HL-60 (cell line): Measurements from ENCODE around the gene RTKN.

Experiments used
- DNase-seq, 2 experiments: peaks; one replicate each; pipeline ENCODE4 v3.0.0-alpha.2; 2010 to 2020; ENCODE audit warnings: low read depth in 1 of 2, low spot score in 1 of 2
- H3K27ac ChIP-seq: fragments of 250-450 bp; sonication (Bioruptor Pico); replicated peaks from 2 replicates; pipeline ENCODE4 v1.5.1; 2020; ENCODE audit warnings: mild to moderate bottlenecking, moderate library complexity
- H3K27me3 ChIP-seq: fragments of 250-450 bp; sonication (Bioruptor Pico); 2 replicates; pipeline ENCODE4 v1.5.1; 2021; ENCODE audit warnings: mild to moderate bottlenecking, moderate library complexity; ENCODE audit not compliant: insufficient read depth, poor library complexity, severe bottlenecking
- H3K4me3 ChIP-seq: replicated peaks from 2 replicates; pipeline ENCODE4 v1.5.1; 2011; ENCODE audit warnings: mild to moderate bottlenecking, control low read depth, low read length; ENCODE audit not compliant: insufficient read depth
- CTCF ChIP-seq: IDR thresholded peaks from one replicate; pipeline ENCODE4 v1.5.1; 2011; ENCODE audit warnings: low read length, control low read depth, inconsistent platforms; ENCODE audit not compliant: insufficient read depth
- GABPA ChIP-seq: IDR thresholded peaks from 2 replicates; pipeline ENCODE4 v1.6.1; 2012; ENCODE audit warnings: low read depth
- POLR2AphosphoS5 ChIP-seq: IDR thresholded peaks from 2 replicates; pipeline ENCODE4 v1.6.1; 2012; ENCODE audit warnings: low read depth
- SPI1 ChIP-seq: IDR thresholded peaks from 2 replicates; pipeline ENCODE4 v1.6.1; 2012; ENCODE audit warnings: low read depth, mild to moderate bottlenecking, borderline replicate concordance
- TF ChIP-seq, protein P1 (sequence below): IDR thresholded peaks from 2 replicates; pipeline ENCODE4 v1.6.1; 2012; ENCODE audit warnings: low read depth; ENCODE audit not compliant: insufficient replicate concordance

RTKN gene

GRCh38 chr2:74385396-74385795 lies 56.3 kb downstream of the RTKN start:
- no peak overlapping the region for H3K27ac ChIP-seq
- no peaks in the 10 kb centered on the region for H3K27me3 ChIP-seq
- H3K4me3 ChIP-seq: no peak overlapping the region
- peak in 1 of 2 experiments; percentile 9 for DNase-seq
- TF ChIP-seq POLR2AphosphoS5 (no peak), SPI1 (no peak), GABPA (no peak), CTCF (no peak)
- TF ChIP-seq, protein P1, sequence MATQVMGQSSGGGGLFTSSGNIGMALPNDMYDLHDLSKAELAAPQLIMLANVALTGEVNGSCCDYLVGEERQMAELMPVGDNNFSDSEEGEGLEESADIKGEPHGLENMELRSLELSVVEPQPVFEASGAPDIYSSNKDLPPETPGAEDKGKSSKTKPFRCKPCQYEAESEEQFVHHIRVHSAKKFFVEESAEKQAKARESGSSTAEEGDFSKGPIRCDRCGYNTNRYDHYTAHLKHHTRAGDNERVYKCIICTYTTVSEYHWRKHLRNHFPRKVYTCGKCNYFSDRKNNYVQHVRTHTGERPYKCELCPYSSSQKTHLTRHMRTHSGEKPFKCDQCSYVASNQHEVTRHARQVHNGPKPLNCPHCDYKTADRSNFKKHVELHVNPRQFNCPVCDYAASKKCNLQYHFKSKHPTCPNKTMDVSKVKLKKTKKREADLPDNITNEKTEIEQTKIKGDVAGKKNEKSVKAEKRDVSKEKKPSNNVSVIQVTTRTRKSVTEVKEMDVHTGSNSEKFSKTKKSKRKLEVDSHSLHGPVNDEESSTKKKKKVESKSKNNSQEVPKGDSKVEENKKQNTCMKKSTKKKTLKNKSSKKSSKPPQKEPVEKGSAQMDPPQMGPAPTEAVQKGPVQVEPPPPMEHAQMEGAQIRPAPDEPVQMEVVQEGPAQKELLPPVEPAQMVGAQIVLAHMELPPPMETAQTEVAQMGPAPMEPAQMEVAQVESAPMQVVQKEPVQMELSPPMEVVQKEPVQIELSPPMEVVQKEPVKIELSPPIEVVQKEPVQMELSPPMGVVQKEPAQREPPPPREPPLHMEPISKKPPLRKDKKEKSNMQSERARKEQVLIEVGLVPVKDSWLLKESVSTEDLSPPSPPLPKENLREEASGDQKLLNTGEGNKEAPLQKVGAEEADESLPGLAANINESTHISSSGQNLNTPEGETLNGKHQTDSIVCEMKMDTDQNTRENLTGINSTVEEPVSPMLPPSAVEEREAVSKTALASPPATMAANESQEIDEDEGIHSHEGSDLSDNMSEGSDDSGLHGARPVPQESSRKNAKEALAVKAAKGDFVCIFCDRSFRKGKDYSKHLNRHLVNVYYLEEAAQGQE: no peak

DNA sequence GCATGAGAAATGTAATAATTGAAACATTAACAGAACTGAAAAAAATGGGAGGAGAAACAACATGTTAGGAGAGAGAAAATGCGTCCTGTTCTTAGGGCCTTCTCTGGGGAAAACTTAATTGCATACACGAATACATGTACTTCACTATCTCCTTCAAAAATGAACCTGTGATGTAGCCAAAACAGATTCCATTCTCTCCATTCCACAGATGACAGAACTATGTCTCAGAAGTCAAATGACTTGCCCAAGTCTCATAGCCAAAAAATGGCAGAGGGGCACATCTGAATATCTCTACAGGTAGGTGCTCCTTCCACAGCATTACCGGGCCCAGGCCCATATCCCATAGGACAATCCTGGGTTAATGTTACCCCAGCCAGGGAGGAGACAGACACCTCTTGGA lies 57.7 kb downstream of the RTKN start:
- Histone ChIP-seq H3K4me3 (no peak overlapping the region), H3K27ac (no peak overlapping the region), H3K27me3 (no peaks in the 10 kb centered on the region)
- no peak for DNase-seq
- TF ChIP-seq, protein P1: no peak
- no peak for TF ChIP-seq POLR2AphosphoS5

DNA sequence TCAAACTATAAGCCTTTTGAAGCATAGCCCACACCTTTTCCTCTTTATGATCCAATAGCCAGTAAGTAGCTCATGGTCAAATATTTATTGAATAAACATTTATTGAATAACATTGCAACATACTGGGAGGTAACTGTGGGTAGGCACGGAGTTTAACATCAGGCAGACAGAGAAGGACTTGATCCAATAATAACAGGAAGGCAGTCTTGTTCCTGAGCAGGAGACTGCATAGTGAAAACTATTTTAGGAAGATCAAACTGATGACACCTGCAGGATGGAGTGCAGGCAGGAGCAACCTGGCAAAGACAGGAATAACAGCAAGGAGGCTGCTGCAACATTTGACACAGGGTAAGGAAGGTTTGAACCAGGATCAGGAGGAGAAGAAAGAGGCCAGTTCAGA lies 58.5 kb downstream of the RTKN start:
- H3K27ac ChIP-seq: no peak overlapping the region
- DNase-seq: no peak
- no peaks in the 10 kb centered on the region for H3K27me3 ChIP-seq
- H3K4me3 ChIP-seq: no peak overlapping the region
- TF ChIP-seq SPI1 (no peak), GABPA (no peak), CTCF (no peak), POLR2AphosphoS5 (no peak)
- TF ChIP-seq, protein P1: no peak

GRCh38 chr2:74381751-74382150 lies 60.0 kb downstream of the RTKN start:
- no peak for DNase-seq
- Histone ChIP-seq H3K27me3 (no peaks in the 10 kb centered on the region), H3K4me3 (no peak overlapping the region), H3K27ac (no peak overlapping the region)
- no peak for TF ChIP-seq POLR2AphosphoS5
- TF ChIP-seq, protein P1: no peak
- no peak for TF ChIP-seq GABPA
- no peak for TF ChIP-seq CTCF
- TF ChIP-seq SPI1: no peak
